GM21367 (cell line): ENCODE results near the gene MTCL1.

ENCODE experiments used
- ATAC-seq: cut with Tn5 transposase; IDR thresholded peaks from one replicate; pipeline ENCODE4 v1.9.1; 2021; ENCODE audit not compliant: unreplicated experiment

MTCL1 gene

DNA sequence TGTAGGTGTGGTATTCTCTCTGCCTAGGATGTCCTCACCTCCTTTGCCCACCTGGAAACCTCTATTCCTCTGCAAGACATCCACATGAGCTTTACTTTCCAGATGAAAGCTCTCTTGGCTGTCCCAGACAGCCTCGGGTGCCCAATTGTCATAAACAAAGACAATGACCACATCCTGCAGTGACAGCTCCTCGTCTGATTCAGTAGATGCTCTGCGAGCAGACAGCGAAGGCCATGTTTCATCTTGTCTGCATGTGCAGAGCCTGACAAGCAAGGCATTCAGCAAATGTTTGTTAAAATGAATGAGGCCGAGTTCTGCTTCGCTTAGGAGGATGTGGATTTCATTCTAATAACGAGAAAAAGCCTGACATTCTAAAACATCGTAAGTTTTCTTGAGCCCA is 150.9 kb downstream of the MTCL1 start:
- ATAC-seq = no peak

DNA sequence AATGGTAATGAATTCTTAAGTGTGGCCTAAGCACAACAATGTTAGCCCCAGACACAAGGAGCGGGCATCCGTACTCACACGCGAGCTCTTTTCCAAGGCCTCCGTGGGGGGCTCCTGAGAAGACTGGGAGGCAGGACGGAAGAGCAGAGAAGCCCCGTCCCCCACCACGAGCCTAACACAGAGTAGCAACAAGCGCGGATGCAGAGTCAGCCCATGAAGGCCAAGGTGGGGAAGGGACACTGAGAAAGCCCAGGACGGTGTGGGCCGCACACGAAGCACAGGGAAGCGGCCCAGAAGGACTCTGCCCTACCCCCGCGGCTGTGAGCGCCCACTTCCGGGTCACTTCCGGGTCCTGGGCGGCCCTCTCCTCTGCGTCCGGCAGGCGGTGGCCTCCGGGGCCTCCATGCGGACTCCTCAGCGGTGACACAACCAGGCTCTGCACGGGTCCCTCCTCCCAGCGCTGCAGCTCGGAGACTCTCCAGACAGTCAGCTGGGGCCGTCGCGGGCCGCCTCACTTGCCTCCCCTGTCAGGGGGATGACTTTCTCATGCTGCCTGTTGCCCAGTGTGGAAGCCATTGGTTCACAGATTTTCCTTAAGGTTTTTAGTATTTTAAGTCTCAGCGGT is 151.5 kb downstream of the MTCL1 start:
- ATAC-seq = no peak

DNA sequence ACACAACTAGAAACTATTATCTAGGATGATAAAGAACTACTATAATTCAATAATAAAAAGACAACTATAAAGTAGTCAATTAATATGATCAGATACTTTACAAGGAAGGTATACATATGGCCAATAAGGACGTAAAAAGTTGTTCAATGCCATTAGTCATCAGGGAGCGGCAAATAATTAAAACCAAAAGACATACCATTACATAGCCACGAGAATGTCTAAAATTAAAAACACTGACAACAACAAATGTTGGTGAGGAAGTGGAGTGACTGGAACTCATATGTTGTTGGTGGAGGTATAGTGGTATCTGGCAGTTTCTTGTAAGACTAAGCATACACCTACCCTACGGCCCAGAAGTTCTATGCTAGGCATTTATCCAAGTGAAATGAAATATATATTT is 152.4 kb downstream of the MTCL1 start:
- ATAC-seq = no peak

DNA sequence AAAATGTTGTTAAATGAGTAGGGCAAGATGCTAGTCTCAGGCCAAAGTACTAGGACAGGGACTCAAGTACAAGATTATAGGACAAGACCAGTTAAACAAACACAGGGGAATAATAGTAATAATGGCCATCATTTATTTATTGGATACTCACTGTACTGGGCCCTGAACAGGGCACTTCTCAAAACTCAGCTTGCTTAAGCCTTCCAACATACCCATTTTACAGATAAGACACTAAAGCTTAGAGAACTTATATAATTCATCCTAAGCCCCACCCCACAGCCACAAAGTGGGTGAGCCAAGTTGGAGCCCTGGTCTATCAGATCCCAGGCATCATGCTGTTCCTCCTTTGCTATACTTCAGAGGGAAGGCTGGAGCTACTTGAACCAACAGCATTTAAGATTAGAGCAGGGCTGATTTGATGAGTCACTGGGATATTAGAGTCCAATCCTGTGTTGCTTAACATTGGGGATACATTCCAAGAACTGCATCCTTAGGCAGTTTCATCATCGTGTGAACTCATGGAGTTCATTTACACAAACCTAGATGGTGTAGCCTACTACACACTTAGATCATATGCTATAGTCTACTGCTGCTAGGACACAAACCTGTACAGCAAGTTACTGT is 153.6 kb downstream of the MTCL1 start:
- no peak for ATAC-seq

DNA sequence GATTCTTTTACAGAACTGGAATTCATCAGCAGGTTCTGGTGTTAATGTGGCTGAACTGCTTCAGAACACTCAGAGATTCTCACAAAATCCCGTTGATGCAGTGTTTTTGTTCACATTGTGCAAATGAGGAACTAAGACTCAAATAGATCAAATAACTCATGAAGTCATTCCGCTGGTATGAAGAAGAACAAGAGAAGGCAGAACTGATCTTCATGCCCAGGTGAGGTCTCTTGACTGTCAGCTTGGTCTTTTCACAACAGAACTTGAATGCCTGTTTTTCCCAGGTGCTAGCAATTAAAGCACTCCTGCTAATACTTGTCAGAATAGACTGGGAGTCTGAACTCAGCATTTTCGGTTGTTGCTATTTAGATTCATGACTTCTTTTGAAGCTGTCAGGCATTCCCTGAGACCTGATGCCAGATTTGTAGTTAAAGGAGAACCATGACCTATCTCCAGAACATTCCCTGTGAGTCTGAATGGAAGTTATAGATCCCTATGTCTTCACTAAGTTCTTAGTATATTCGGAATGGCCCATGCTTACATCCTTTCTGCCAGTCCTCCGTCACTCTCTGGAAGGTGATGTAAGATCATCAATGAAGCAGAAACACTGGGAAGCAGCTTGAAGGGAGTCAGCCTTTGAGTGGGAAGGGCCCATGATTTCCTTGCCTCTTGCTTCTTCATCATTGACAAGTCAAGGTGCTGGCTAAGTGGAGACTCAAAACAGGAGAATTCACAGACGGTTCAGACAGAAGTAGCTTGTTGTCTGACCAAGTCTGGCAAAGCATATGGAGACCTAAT is 155.7 kb downstream of the MTCL1 start:
- ATAC-seq = no peak

DNA sequence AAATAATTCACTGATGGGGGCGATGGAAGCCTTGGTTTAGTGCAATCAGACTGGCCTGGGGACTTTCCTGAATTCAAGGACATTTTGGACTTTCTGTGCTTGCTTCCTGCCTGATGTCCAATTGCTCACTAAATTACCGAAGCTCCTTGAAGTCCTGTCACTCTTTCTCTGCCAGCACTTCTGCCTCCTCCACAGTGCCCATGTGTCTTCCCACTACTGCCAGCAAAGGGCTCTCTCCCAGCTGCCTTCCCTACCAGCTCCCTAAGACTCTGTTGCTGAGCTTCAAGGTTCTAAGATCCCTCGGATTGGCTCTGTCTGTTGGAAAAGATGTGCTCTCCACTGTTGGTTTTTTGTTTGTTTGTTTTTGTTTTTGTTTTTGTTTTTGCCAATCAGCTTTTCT is 158.1 kb downstream of the MTCL1 start:
- ATAC-seq = no peak

DNA sequence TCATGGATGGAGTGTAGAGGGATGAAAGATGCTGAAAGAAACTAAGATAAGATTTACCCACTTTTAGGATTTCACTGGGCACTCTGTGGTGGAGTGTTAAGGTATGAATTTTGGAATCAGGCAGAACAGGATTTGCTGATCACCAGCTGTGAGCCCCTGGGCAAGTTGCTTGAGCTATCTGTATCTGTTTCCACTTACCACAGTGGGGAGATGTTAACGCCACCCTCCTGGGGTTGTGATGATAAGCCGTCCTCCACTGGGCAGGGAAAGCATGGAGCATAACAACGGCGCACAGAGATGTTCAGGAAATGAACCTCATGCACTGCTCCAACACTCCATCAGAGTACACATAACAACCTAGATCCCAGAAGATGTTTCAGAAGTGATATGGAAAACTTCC is 160.6 kb downstream of the MTCL1 start:
- ATAC-seq = no peak

DNA sequence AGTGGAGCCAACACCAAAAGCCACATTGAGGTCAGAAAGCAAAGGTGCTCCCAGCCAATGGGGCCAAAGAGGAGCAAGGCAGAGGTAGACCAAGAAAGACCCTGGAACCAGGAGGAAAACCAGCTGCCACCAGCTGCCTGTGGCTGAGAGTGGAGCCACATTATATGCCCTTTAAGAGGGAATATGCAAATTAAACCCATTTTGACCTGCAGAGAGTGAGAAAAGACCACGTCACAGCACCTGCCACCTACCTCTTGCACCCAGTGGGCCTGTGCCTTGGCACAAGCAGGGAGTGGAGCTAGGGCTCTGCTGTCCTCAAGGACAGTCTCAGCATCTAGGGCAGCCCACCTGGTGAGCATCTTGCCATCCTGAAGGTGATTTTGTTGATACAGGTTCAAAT is 161.3 kb downstream of the MTCL1 start:
- no peak for ATAC-seq

DNA sequence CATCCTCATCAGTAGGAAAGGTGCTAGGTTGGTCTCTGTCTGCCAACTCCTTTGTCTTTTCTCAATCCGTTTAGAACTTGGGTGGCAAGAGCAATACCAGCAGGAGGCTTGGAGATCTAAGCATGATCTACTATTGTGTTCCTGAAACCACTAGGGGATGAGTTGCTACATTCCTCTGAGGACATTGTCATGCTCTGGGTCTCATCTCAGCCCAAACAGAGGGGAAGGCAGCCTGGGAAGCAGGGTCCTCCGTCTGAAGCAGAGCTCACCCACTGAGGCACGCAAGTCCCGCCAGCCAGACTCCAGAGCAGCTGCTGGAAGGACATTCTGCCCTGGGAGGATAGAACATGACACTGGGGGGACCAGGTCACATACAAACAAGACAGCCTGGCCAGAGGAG is 162.9 kb downstream of the MTCL1 start:
- ATAC-seq = no peak

DNA sequence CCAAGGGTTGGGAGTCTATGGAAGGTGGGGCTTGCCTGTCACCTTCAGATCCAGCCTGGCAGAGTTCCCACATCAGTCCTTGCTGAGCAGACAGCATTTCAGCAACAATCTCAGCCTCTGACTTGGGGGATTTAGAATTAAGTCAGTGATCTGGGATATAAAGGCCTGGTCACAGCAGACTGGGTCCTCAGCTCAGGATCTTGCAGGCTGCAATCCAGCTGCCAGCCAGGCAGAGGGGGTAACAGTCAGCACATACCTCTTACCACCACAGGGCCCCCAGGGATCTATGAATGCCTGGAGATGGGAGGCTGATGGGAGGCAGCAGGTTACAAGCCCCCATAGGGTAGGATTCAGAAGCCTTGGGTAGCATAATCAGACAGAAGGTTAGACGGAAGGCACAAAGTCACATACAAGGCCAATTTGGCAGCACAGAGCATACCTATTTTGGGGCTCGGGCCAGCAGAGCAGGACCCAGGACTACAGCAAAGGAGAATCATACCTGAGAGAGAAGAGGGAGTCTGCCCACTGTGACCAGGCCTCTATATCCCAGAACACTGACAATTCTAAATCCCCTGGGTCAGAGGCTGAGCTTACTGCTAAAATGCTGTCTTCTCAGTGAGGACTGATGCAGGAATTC is 163.5 kb downstream of the MTCL1 start:
- ATAC-seq = no peak

DNA sequence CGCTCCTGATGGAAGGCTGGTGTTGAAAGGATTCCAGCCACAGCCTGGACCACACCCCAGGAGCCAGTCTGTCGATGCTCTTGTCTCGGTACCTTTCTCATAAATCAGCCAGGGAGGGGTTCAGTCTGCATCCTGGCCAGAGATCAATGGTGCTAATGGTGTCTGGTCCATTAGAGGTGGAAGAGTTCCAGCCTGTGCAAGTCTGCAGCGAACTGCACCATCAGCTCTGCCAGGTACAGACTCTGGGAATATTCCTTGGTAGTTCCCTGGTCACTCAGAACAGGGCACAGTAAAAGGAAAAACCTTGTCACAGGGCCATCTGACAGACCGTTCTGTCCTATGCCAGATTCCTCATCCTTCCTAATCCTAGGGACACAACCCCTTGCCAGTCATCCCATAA is 164.3 kb downstream of the MTCL1 start:
- ATAC-seq = no peak

DNA sequence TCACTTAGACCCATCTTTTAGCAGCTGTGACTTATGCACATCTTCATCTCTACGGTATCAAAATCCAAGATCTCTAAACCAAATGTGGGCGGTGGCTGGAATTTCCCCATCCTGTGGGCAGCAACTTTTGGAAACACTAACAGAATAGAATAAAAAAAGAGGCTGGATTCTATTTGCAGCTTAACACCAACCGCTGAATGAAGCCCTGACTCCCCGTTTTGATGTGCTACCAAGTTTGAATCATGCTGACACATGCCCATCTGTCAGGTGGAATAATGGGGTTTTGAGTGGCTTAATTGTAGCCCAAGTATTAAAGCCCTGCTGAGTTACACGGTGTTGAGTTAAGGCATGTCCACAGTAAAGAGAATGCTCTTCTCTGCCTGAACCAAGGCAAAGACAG is 165.2 kb downstream of the MTCL1 start:
- no peak for ATAC-seq

DNA sequence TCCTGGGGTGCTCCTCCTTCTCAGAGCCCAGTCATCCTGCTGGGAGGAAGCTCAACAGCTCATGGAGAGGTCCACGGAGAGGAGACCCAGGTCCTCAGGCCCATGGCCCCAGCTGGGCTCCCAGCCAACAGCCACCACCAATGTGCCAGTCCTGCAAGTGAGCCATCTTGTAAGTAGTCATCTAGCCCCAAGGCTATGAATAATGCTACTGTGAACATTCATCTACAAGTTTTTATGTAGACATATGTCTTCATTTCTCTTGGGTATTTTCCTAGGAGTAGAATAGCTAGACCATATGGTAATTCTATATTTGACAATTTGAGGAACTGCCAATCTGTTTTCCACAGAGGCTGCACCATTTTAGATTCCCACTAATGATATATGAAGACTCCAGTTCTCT is 166.1 kb downstream of the MTCL1 start:
- no peak for ATAC-seq

DNA sequence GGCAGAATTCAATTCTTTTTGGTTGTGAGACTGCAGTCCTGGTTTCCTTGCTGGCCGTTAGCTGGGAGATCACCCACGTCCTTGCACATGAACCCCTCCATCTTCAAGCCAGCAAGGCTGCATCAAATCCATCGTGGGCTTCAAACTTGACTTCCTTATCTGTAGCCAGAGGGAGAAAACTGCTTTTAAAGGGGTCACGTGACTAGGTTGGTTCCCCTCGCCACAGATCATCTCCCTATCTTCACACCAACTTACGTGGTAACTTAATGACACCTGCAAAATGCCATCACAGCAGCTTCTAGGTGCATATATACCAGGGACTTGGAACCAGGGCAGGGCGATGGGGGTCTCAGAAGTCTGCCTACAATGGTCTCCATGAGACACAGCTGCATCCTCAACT is 169.5 kb downstream of the MTCL1 start:
- no peak for ATAC-seq

DNA sequence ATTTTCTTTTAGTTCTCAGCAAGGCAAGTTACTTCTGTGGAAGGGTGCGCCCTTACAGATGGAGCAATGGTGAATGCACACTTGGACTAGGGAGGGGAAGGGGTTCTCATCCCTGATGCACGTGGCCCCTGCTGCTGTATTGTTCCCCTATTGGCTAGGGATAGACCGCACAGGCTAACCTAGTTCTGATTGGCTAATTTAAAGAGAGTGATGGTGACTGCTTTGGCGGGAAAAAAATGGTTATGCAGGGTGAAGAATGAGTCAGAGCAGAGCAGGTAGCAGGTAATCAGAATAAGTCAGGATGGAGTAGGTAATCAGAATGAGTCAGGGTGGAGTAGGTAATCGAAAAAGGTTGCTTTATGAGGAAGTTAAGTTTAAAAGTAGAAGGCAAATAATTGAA is 171.5 kb downstream of the MTCL1 start:
- no peak for ATAC-seq

DNA sequence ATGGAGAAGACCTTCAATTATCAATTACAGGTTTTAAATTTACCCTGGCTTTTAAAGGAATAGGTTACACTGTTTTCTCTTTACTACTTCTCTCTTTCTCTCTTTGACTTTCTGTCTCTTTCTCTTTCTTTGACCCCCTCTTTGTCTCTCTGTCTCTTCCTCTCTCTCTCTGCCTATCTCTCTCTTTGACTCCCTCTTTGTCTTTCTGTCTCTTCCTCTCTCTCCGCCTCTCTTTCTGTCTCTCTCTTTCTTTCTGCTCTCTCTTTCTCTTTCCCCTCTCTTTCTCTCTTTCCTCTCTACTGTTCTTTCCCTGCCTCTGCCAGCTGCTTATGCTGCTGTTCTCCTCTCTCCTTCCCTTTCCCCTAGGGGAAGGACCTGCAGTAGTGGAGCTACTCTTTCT is 175.7 kb downstream of the MTCL1 start:
- ATAC-seq = no peak
